ENCODE measurements around the gene UBAP1.
"Not testable (repeated sequence)": the region's sequence is repeated elsewhere in the genome, so short reads cannot be mapped to it uniquely, and the experiment has no call there.

UBAP1 gene

GRCh38 chr9:34179213-34180136 is 632 bp downstream of the UBAP1 start:
- peak in 1 of 2 donors; percentile 24 for DNase-seq

- DNase-seq, result peak; percentile 29 to 56
Observed at GRCh38 chr9:34185778-34186551, 7.1 kb downstream of the UBAP1 start.

- no peak for DNase-seq
Observed at GRCh38 chr9:34187891-34188240, 9.0 kb downstream of the UBAP1 start.

- no peak for DNase-seq
Observed at GRCh38 chr9:34190996-34191892, 12.4 kb downstream of the UBAP1 start.

DNA sequence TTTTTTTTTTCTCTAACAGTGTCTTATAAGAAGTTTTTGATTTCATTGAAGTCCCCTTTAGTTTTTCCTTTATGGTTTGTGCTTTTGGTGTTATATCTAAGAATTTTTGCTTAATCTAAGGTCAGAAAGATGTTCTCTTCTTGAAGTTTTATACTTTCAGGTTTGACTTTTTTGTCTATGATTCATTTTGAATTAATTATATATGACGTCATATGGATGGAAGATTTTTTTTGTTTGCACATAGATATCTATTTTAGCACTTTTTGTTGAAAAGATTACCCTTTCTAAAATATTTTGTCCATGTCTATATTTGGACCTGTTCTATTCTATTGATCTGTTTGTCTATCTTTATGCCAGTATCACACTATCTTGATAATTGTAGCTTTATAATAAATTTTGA is 16.3 kb downstream of the UBAP1 start:
- no peak for DNase-seq

DNA sequence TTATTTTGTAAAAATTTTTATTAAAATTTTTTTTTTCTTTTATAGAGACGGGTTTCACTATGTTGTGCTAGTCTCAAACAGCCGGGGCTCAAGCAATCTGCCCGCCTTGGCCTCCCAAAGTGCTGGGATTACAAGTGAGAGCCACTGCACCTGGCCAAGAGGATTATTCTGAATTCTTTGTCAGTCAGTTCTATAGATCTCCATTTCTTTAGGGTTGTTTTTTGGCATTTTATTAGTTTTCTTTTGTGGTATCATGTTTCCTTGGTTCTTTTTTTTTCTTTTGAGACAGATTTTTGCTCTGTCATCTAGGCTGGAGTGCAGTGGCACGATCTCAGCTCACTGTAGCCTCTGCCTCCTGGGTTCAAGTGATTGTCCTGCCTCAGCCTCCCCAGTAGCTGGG is 18.4 kb downstream of the UBAP1 start:
- DNase-seq, result not testable (repeated sequence)

- no peak for DNase-seq
Observed at GRCh38 chr9:34197756-34198711, 19.2 kb downstream of the UBAP1 start.

- no peak for DNase-seq
Observed at GRCh38 chr9:34200092-34200491, 21.2 kb downstream of the UBAP1 start.

GRCh38 chr9:34203275-34203991 is 24.6 kb downstream of the UBAP1 start:
- DNase-seq, result no peak

DNA sequence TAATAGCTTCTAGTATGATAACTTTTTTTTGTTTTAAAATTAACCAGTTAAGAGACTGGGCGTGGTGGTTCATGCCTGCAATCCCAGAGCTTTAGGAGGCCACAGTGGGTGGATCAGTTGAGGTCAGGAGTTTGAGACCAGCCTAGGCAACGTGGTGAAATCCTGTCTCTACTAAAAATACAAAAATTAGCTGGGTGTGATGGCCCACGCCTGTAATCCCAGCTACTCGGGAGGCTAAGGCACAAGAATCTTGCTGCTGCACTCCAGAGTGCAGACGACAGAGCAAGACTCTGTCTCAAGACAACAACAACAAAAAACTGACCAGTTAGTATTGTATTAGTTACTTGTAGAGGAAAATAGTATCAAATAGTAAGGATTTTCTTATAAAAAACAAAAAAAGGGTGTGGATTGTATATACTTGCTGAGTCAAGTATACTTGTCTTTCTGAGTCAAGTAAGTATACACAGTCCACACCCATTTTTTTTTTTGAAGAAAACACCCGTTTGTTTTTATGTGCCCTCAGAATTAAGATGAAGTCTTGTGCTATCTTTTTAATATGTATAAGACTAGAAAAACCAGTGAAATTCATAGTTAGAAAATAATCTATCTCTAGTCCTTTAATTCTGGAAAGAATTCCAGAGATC is 25.3 kb downstream of the UBAP1 start:
- DNase-seq, result no peak

DNA sequence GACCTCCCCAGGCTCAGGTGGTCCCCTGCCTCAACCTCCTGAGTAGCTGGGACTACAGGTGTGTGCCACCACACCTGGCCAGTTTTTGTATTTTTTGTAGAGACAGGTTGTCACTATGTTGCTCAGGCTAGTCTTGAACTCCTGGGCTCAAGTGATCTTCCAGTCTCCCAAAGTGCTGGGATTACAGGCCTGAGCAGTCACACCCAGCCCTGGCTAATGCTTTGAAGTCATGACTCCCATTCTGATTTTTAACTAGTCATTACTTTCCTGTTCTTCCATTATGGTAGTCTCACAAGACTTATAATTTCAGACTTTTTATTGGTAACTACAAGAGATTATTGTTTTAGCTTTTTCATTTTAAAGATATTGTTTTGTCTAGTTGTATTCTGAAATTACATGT is 26.3 kb downstream of the UBAP1 start:
- no peak for DNase-seq

DNA sequence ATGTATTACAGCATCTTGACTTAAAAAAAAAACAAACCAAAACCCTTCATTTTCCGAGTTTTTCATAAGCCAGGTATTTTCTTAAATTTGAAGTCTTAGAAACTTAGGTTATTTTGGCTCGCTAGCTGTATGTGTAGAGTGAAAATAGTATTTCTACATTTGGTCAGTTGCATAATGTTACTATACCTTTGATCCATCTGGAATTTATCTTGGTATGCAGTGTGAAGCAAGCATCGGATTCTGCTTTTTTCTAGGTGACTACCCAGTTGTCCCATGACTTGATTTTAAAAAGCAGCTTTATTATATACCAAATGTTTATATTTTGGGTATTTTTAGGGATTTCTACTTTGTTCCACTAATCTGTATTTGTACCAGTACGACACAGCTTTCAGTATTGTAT is 27.7 kb downstream of the UBAP1 start:
- no peak for DNase-seq

DNA sequence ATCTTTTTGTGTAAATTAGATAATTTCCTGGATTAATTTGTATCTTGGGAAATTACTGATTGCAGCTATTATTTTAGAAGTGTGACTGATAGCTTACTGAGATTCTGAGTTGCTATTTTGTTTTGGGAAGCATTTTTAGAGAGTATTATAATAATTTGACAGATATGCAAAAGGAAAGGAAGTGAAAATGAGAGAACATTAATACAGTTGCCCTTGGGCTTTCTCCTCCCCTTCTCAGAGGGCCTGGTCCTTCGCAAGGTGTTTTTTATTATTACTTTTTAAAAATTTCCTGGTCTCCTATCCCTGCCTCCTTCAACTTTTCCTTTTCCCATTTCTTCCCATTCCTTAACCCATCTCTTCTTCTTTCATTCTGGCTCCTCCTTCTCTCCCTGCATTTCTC is 32.6 kb downstream of the UBAP1 start:
- DNase-seq, result no peak

- DNase-seq, result not testable (repeated sequence)
Observed at GRCh38 chr9:34214354-34215000, 35.6 kb downstream of the UBAP1 start.

DNA sequence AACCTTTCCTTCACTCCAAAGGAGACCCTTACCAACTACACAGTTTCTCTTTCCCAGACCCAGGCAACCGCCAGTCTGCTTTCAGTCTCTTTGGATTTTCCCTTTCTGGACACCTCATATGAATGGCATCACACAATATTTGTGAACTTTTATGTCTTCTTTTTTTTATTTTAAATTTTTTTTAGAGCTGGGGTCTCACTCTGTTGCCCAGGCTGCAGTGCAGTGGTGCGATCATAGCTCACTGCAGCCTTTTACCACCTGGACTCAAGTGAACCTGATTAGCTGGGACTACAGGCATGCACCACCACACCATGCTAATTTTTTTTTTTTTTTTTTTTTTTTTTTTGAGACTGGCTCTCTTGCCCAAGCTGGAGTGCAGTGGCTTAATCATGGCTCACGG is 37.5 kb downstream of the UBAP1 start:
- no peak for DNase-seq

GRCh38 chr9:34217015-34217414 is 38.2 kb downstream of the UBAP1 start:
- not testable (repeated sequence) for DNase-seq

DNA sequence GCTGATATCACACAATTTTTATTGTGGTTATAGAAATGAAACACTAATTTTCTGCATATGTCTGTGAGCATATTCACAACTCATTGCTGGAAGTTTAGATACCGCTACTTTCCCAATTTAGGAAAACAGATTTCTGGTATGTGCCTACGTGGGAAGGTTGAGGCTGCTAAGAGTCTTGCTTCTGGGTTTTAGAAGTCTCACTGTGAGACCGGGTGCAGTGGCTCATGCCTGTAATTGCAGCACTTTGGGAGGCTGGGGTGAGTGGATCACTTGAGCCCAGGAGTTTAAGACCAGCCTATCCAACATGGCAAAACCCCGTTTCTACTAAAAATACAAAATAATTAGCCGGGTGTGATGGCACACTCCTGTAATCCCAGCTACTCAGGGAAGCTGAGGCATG is 39.6 kb downstream of the UBAP1 start:
- DNase-seq, result no peak

- DNase-seq, result no peak
Observed at GRCh38 chr9:34219421-34219820, 40.6 kb downstream of the UBAP1 start.

- DNase-seq, result no peak
Observed at GRCh38 chr9:34220218-34220617, 41.4 kb downstream of the UBAP1 start.

- DNase-seq, result no peak
Observed at GRCh38 chr9:34224349-34224748, 45.5 kb downstream of the UBAP1 start.

All from CD4-positive, alpha-beta T cell treated with Interleukin-4 for 1 hour (primary cell).